ENCODE results near the gene PRRT1.

- TF ChIP-seq, protein P1, sequence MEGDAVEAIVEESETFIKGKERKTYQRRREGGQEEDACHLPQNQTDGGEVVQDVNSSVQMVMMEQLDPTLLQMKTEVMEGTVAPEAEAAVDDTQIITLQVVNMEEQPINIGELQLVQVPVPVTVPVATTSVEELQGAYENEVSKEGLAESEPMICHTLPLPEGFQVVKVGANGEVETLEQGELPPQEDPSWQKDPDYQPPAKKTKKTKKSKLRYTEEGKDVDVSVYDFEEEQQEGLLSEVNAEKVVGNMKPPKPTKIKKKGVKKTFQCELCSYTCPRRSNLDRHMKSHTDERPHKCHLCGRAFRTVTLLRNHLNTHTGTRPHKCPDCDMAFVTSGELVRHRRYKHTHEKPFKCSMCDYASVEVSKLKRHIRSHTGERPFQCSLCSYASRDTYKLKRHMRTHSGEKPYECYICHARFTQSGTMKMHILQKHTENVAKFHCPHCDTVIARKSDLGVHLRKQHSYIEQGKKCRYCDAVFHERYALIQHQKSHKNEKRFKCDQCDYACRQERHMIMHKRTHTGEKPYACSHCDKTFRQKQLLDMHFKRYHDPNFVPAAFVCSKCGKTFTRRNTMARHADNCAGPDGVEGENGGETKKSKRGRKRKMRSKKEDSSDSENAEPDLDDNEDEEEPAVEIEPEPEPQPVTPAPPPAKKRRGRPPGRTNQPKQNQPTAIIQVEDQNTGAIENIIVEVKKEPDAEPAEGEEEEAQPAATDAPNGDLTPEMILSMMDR (IDR thresholded peaks at IDR 0.05) = no peak
- no peak for TF ChIP-seq EZH2 (IDR thresholded peaks at IDR 0.05)
Observed at GRCh38 chr6:32133786-32134185, 18.0 kb downstream of the PRRT1 start.
